AG10803 (cell line): ENCODE data around the gene ABCB11.

Experiments used
- DNase-seq: peaks from one replicate; pipeline ENCODE4 v3.0.0; 2010; ENCODE audit warnings: low read depth
- H3K4me3 ChIP-seq: 2 replicates; pipeline ENCODE4 v1.5.1; 2011; ENCODE audit warnings: mild to moderate bottlenecking, low read length, control low read depth
- TF ChIP-seq, protein P1 (sequence below): conservative IDR thresholded peaks from 2 replicates; pipeline ENCODE4 v1.5.1; 2011; ENCODE audit warnings: mild to moderate bottlenecking, low read length, control low read depth, inconsistent platforms

The ABCB11 gene

DNA sequence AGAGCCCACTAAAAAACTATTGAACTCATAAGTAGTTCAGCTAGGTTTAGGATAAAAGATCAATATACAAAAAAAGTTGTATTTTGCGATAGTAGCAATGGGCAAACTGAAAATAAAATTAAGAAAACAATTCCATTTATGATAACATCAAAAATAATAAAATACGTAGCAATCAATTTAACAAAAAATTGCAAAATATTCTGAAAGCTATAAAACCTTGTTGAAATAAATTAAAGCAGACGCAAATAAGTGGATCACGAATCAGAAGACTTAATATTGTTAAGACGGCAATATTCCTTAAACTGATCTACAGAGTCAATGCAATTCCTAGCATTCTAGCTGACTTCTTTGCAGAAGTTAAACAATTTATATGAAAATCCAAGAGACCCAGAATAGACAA, 24.5 kb downstream of the ABCB11 start:
- DNase-seq = no peak
- TF ChIP-seq, protein P1, sequence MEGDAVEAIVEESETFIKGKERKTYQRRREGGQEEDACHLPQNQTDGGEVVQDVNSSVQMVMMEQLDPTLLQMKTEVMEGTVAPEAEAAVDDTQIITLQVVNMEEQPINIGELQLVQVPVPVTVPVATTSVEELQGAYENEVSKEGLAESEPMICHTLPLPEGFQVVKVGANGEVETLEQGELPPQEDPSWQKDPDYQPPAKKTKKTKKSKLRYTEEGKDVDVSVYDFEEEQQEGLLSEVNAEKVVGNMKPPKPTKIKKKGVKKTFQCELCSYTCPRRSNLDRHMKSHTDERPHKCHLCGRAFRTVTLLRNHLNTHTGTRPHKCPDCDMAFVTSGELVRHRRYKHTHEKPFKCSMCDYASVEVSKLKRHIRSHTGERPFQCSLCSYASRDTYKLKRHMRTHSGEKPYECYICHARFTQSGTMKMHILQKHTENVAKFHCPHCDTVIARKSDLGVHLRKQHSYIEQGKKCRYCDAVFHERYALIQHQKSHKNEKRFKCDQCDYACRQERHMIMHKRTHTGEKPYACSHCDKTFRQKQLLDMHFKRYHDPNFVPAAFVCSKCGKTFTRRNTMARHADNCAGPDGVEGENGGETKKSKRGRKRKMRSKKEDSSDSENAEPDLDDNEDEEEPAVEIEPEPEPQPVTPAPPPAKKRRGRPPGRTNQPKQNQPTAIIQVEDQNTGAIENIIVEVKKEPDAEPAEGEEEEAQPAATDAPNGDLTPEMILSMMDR = no peak
- H3K4me3 ChIP-seq = no peak overlapping the region

DNA sequence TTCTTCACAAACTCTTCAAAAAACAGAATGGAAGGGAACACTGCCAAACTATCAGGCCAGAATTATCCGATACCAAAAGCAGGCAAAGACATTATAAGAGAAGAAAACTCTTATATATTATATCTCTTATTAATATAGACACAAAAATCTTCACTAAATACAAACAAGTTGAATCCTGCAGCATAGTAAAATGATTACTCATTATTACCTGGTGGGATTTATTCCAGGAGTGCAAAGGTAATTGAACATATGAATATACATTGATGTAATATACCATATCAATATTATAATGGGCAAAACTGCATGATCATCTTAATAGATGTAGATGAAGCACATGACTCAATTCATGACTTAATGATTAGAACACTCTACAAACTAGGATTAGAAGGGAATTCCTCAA, 25.1 kb downstream of the ABCB11 start:
- TF ChIP-seq, protein P1 = no peak
- no peak for DNase-seq
- no peak overlapping the region for H3K4me3 ChIP-seq

DNA sequence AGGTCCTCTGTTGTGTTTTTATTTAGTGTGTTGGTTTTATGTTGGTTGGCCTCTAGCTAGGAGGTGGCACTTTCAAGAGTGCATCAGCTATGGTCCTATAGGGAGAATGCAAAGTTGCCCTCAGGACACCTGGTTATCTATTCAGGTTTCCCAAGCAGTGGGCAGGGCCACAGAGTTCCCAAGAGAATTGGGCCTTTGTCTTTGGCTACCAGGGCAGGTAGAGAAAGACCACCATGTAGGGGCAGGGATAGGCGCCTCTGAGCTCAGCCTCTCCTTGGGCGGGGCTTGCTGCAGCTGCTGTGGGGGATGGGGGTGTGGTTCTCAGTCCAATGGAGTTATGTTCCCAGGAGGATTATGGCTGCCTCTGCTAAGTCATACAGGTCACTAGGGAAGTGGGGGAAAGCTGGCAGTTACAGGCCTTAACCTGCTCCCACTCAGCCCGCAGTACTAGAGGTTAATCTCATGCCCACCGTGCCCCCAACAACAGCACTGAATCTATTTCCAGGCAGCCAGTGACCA, 26.0 kb downstream of the ABCB11 start:
- no peak for DNase-seq
- TF ChIP-seq, protein P1 = no peak
- no peak overlapping the region for H3K4me3 ChIP-seq

DNA sequence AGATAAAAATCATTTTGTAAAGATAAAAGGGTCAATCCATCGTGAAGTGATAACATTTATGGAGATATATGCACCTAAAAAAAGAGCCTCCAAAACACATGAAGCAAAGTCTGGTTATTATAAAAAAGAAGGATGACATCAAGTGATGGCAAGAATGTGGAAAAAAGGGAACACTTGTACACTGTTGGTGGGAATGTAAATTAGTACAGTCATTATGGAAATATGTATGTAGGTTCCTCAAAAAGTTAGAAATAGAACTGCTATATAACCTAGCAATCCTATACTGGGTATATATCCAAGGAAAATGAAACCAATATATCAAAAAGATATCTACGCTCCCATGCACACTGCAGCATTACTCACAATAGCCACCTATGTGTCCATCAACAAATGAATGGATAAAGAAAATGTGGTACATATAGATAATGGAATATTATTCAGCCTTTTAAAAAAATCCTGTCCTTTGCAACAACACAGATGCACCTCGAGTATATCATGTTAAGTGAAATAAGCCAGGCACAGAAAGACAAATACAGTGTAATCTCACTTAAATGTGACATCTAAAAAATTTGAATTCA, 28.9 kb downstream of the ABCB11 start:
- DNase-seq = no peak
- TF ChIP-seq, protein P1 = no peak
- no peak overlapping the region for H3K4me3 ChIP-seq

DNA sequence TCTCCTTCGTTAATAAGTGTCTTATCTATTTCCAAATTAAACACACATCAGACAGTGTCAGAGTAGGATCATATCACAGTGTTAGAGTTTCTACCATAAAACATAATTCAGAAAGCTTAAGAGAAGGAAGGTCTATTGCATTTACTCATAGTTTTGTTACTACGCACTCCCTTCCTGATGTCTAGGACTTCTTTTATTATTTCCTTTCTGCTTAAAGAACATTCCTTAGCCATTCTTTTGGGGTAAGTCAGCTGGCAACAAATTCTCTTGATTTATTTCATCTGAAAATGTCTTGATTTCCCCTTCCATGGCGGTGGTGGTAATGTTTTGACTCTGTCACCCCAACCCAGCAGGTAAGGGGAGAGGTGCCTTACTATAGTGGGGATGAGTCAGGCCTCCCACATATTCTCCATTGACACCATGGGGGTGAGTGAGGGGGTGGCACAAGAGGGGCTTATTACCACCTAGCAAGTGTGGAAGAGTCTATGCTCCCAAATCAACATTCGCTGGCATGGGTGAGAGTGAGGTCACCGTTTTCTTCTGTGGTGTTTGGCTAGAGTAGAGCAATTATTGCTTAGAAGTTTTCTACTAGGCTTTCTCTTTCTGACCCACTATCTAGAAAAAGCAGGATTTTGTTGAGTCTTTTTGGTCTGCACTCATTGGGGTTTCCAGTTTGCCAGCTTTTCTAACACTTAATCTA, 29.9 kb downstream of the ABCB11 start:
- TF ChIP-seq, protein P1 = no peak
- no peak for DNase-seq

DNA sequence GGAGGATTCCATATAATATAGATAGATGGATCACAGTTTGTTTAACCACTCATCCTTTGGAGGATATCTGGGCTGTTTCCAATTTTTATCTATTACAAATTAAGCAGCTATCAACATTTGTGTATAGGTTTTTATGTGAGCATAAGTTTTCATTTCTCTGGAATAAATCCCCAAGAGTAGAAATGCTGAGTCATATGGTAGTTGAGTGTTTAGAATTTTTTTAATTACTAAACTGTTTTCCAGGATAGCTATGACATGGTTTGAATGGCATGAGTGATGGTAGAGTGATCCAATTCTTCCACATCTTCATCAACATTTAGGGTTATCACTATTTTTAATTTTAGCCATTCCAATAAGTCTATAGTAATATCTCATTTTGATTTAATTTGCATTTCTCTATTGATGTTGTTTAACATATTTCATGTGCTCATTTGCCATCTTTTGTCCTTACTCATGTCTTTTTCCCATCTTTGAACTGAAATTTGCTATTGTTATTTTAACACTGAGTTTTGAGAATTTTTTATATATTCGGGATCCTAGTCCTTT, 31.4 kb downstream of the ABCB11 start:
- TF ChIP-seq, protein P1 = no peak
- DNase-seq = no peak
- H3K4me3 ChIP-seq = no peak overlapping the region

More for the DNA sequence above, 29.9 kb downstream of the ABCB11 start:
- H3K4me3 ChIP-seq = no peak overlapping the region
